IPS-15b (cell line): ENCODE data around the gene GNAI3.

ENCODE experiments used
- H3K27me3 ChIP-seq: one replicate; pipeline ENCODE4 v1.6.1; 2013; ENCODE audit warnings: low read length; ENCODE audit not compliant: control insufficient read depth, insufficient read depth
- H3K36me3 ChIP-seq: one replicate; pipeline ENCODE4 v1.6.1; 2013; ENCODE audit warnings: low read length; ENCODE audit not compliant: control insufficient read depth, insufficient read depth
- H3K4me1 ChIP-seq: one replicate; pipeline ENCODE4 v1.6.1; 2013; ENCODE audit warnings: mild to moderate bottlenecking, low read length; ENCODE audit not compliant: control insufficient read depth, insufficient read depth
- H3K4me3 ChIP-seq: one replicate; pipeline ENCODE4 v1.5.1; 2013; ENCODE audit warnings: low read depth, low read length
- H3K9ac ChIP-seq: one replicate; pipeline ENCODE4 v1.6.1; 2013; ENCODE audit warnings: low read depth, mild to moderate bottlenecking, low read length
- H3K9me3 ChIP-seq: one replicate; pipeline ENCODE4 v1.6.1; 2013; ENCODE audit warnings: mild to moderate bottlenecking, low read length; ENCODE audit not compliant: control insufficient read depth, insufficient read depth

GNAI3 gene

DNA sequence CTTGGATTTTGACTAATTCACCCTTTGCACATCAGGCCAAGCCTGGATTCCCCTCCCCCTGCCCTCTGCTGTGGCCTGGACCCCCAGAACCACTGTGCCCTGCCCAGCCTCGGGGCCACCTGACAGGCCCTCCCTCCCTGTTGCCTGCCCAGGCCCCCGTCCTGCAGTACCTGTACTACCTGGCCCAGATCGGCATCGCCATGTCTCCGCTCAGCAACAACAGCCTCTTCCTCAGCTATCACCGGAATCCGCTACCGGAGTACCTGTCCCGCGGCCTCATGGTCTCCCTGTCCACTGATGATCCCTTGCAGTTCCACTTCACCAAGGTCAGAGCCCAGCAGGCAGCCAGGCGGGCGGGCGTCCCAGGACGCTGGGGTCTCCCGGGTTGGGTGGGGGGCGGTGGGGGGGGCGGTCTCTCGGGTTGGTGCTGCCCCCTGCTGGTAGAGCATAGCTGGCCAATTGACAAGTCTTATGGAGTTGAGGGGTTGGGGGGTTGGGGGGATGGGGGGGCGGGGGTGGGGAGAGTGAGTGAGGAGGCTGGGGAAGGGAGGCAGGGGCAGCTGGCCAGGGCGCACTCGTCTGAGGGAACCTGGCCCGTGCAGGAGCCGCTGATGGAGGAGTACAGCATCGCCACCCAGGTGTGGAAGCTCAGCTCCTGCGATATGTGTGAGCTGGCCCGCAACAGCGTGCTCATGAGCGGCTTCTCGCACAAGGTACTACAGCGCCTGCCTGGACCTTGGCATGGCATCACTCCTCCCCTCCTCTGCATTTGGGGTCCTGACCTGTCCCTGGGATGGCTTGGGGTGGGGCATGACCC lies 81.9 kb downstream of the GNAI3 start:
- no peaks in the 10 kb centered on the region for H3K27me3 ChIP-seq
- H3K36me3 ChIP-seq, result peaks cover 53% of the 10 kb centered on the region
- H3K4me1 ChIP-seq, result no peaks in the 10 kb centered on the region
- no peak overlapping the region for H3K9ac ChIP-seq
- no peak overlapping the region for H3K4me3 ChIP-seq
- H3K9me3 ChIP-seq, result no peaks in the 10 kb centered on the region

DNA sequence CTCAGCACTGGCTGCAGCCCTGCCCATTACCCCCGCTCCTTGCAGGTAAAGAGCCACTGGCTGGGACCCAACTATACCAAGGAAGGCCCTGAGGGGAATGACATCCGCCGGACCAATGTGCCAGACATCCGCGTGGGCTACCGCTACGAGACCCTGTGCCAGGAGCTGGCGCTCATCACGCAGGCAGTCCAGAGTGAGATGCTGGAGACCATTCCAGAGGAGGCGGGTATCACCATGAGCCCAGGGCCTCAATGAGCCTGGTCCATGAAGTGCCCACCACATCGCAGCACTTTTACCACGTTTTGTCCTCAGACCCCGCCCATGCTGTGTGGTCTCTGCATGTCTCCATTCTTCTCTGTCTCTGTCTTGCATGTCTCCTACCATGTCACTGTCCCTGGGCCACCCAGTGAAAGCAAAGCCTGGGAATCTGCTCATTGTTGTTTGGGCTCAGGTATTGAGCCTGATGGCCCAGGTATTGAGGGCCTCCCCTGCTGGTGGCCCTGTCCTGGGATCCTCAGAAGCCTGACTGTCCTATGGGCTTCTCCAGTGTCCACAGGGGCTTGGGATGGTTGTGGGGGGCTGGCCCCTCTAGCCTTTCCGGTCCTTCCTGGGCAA lies 82.6 kb downstream of the GNAI3 start:
- no peak overlapping the region for H3K9ac ChIP-seq
- H3K4me1 ChIP-seq, result peaks cover 3% of the 10 kb centered on the region
- no peaks in the 10 kb centered on the region for H3K9me3 ChIP-seq
- H3K4me3 ChIP-seq, result no peak overlapping the region
- H3K36me3 ChIP-seq, result peaks cover 53% of the 10 kb centered on the region
- H3K27me3 ChIP-seq, result no peaks in the 10 kb centered on the region

DNA sequence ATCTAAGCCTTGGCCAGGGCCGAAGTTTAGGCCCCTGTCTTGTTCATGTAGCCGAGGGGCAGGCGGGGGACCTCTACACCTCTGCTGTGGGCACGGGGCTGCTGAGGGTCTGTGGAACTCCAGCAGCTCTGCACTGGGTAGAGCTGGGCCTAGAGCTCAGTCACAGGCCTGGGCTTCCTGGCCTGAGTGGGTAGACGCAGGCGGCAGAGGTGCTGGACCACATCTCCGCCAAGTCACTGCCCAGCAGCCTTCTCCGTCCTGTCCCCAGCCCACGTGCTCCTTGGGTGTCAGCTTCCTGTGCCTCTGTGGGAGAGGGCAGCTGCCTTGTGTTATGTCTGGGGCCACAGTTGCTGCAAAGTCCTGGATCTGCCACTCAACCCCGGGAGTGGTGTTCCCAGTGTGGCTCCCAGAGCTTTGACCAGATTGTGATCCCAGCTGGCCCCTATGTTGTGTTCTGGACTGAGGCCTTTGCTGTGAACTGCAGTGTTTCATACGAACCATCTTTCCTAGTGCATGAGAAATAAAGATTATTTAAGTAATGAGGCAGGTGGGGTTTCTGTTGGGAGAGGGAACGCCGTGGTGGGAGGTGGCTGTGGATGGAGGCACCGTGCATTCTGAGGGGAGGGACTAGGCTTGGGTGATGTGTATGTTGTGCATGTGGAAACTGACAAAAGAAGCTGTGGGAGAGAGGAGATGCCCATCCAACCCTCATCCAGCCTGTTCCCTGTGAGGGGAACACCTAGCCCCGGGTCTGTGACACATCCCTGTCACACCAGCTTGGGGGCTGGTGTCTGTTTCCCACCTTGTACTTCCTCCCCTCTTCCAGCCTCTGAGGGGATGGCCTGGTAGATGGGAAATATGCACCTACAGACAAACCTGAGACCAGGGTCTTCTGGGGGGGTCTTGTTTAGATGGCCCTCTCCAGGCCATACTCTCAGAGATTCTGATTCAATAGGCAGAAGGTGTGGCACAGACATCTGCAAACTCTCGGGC lies 83.4 kb downstream of the GNAI3 start:
- Histone ChIP-seq H3K9ac (no peak overlapping the region), H3K4me1 (peaks cover 6% of the 10 kb centered on the region), H3K27me3 (no peaks in the 10 kb centered on the region), H3K9me3 (no peaks in the 10 kb centered on the region), H3K4me3 (no peak overlapping the region), H3K36me3 (peaks cover 49% of the 10 kb centered on the region)

DNA sequence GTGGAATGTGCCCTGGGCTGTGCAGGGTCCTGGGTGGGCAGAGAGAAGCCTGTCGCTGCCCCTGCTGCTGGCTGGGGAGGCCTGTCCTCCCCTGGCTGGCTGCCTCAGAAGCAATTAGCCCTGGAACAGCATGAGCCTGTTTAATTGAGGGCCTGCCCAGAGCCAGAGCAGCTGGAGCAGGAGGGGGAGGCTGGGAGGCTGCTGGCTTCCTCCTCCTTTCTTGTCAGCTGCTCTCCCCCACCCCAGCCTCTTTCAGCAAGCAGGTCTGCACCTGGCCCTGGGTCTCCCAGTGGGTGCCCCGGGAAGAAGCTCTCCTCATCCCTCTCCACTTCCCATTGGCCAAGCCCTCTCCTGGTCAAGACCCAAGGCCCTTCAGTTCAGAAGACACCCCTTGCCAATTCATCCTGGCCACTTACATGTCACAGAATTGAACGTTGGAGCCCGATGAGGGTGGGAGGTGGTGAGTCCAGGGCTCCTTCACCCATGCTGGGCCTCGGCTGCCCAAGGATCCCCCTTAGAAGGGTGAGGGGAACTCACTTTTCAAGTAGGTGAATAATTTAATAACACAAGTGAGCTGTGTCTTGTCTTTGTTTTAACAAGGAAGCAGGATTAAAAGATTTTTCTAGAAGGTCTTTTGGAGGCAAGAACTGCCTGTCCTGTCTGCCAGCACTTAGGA lies 84.4 kb downstream of the GNAI3 start:
- no peak overlapping the region for H3K9ac ChIP-seq
- H3K27me3 ChIP-seq, result no peaks in the 10 kb centered on the region
- no peak overlapping the region for H3K4me3 ChIP-seq
- peaks cover 39% of the 10 kb centered on the region for H3K36me3 ChIP-seq
- no peaks in the 10 kb centered on the region for H3K9me3 ChIP-seq
- H3K4me1 ChIP-seq, result peaks cover 6% of the 10 kb centered on the region

DNA sequence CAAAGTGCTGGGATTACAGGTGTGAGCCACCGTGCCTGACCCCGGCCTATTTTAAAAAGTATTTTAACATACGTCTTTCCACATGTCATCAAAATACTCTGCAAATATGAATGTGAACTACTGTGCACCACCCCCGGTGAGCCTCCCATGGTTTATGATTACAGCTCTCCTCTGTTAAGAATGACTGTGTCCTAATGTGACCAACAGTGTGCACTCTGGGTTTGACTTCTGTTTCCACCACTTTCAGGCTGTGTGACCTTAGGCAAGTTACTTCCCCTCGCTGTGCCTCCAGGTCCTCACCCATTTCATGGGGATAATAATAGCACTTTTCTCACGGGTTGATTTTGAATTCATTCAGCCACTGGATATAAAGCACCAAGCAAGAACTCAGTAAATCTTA lies 85.9 kb downstream of the GNAI3 start:
- H3K4me1 ChIP-seq, result peaks cover 6% of the 10 kb centered on the region
- H3K36me3 ChIP-seq, result peaks cover 24% of the 10 kb centered on the region
- H3K4me3 ChIP-seq, result no peak overlapping the region

DNA sequence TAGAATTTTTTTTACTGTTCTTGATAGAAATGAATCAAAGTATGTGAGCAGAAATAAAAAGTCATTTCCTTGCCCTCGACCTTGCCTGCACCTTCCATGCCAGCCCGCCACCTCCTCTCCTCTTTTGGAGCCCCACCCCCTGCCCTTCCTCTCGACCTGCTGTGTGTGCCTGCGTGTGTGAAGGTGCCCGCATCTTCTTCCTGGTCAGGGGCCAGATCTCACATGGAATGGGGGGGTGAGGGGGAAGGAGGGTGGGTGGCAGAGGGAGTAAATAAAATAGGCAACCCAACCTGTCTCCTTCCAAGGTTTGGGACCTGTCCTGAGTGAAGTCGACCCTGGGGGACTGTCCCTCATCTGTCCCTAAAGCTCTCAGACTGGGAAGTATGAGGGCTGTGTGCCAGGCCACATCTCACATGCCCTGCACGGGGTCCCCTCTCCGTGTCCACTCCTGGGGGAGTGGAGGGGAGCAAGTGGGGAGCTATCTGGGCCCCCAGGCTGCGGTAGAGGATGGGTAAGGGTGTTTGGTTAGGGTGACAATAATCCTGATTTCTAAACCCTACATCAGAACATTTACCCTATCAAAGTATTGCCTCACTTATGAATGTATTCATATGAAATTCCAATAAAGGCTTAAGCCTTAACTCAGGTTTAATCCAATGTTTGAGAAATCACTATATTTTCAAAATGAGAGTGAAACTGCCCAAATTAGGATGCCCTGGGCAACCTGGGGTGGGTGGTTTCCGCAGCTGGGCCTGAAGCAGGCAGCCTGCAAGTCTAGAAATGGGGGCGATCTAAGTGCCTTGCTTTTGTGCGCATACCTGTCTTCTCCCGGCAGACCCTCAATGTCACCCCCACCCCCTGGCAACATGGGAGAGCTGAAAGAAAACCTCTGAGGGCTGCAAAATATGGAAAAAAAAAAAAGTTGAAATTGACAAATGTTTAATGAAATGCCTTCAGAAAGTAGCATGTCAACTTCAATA lies 86.6 kb downstream of the GNAI3 start:
- Histone ChIP-seq H3K9ac (no peak overlapping the region), H3K27me3 (no peaks in the 10 kb centered on the region), H3K9me3 (no peaks in the 10 kb centered on the region), H3K36me3 (peaks cover 17% of the 10 kb centered on the region), H3K4me1 (peaks cover 6% of the 10 kb centered on the region), H3K4me3 (no peak overlapping the region)

More for the DNA sequence above, 85.9 kb downstream of the GNAI3 start:
- Histone ChIP-seq H3K9ac (no peak overlapping the region), H3K27me3 (no peaks in the 10 kb centered on the region), H3K9me3 (no peaks in the 10 kb centered on the region)

DNA sequence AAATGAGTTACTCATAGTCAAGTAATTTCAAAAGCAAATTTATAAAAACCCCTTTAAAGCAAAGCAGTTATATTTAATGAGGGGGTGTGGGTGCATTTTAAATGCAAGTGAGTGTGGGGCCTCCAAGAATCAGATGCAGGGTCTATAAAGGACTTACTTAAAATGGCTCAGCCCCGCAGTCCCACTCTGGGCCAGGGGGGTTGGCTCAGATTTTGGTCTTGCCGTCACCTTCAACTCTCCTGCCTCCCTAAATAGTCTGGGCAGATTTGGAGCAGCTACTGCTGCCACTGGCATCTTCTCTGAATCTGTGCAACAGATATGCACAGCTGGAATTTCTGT lies 87.4 kb downstream of the GNAI3 start:
- Histone ChIP-seq H3K36me3 (peaks cover 12% of the 10 kb centered on the region), H3K4me3 (no peak overlapping the region), H3K4me1 (peaks cover 6% of the 10 kb centered on the region), H3K9me3 (no peaks in the 10 kb centered on the region), H3K9ac (no peak overlapping the region), H3K27me3 (no peaks in the 10 kb centered on the region)

DNA sequence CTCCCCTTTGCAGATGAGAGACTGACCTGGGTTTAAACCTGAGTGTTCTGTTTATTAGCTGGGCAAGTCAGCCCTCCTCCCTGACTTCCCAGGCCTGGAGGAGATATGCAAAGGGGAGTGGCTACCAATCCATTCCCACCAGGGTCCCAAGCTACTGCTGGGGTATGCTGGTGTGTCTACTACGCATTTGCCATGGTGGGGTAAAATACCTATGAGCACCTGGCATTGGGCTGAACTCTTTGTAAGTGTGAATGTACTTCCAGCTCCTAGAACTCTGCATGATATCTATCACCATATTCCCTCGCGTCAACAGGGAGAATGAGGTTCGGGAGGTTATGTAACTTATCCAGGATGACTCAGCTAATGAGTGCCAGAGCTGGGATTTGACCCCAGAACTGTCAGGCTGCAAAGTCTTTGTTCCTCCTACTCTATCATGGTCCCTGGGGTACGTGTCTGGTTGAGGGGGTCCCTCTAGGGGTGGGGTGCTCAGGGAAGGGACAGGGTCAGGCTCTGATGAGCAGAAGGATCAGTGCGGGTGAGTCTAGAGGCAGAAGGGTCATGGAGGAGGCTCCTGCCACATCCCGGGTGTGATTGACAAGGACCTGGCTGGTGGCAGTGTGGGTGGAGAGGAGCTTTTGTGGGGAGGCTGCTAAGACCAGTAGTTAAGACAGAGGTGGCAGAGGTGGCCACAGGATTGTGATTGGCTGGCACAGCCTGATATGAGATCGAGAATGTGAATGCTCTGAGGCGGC lies 88.0 kb downstream of the GNAI3 start:
- Histone ChIP-seq H3K27me3 (peaks cover 2% of the 10 kb centered on the region), H3K9ac (no peak overlapping the region), H3K36me3 (peaks cover 7% of the 10 kb centered on the region), H3K4me1 (peaks cover 6% of the 10 kb centered on the region), H3K4me3 (no peak overlapping the region), H3K9me3 (no peaks in the 10 kb centered on the region)

DNA sequence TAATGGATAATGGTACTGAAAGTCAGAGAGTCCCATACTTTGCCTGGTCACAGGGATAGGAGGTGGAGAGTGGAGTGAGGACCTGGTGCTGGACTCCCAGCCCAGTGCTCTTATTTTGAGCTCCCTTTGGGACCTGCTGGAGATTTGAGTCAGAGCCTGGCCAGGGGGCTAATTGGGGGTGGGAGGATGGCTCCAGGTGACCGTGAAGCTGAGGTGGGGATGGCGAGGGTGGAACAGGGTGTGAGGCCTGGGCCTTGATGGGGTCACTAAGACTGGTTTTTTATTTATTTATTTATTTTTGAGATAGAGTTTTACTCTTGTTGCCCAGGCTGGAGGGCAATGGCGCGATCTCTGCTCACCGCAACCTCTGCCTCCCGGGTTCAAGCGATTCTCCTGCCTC lies 89.0 kb downstream of the GNAI3 start:
- Histone ChIP-seq H3K27me3 (peaks cover 4% of the 10 kb centered on the region), H3K4me1 (peaks cover 6% of the 10 kb centered on the region), H3K9ac (no peak overlapping the region), H3K9me3 (no peaks in the 10 kb centered on the region), H3K4me3 (no peak overlapping the region), H3K36me3 (no peaks in the 10 kb centered on the region)
